Stomach (tissue), 9 donors: ENCODE results near the gene EIF4B. TPM values are rescaled to one million over a fixed set of nuclear protein-coding genes. Genes with fewer than 3 reads are reported as not detected.
A peak's percentile ranks its signal among the peaks of the same experiment; 100 is the strongest.

Experiments
- DNase-seq, 2 donors: peaks; one replicate each; pipeline versions ENCODE4 v3.0.0 to v3.0.0-alpha.2; 2013 to 2019
- H3K27ac ChIP-seq, 5 donors: fragments of 200-600 bp in 4 of 5; sonication (generic) in 4 of 5; one replicate each; pipeline ENCODE4 v1.5.1; 2013 to 2019; ENCODE audit warnings: mild to moderate bottlenecking in 1 of 5, moderate library complexity in 1 of 5
- H3K27me3 ChIP-seq, 3 donors: fragments of 200-600 bp; sonication (generic); one replicate each; pipeline ENCODE4 v1.5.1; 2017 to 2019; ENCODE audit warnings: mixed run types in 1 of 3
- H3K36me3 ChIP-seq, 4 donors: fragments of 200-600 bp; sonication (generic); 1 replicate in 3 of 4; 2 replicates in 1 of 4; pipeline ENCODE4 v1.5.1; 2016 to 2019
- H3K4me1 ChIP-seq, 4 donors: fragments of 200-600 bp; sonication (generic); one replicate each; pipeline ENCODE4 v1.5.1; 2016 to 2019
- H3K4me3 ChIP-seq, 4 donors: fragments of 200-600 bp; sonication (generic) in 3 of 4; one replicate each; pipeline ENCODE4 v1.5.1; 2016 to 2019; ENCODE audit warnings: mild to moderate bottlenecking in 1 of 4
- H3K9me3 ChIP-seq, 4 donors: fragments of 200-600 bp; sonication (generic); one replicate each; pipeline ENCODE4 v1.5.1; 2016 to 2019
- CTCF ChIP-seq, 7 experiments: fragments of 450-650 bp in 4 of 7; fragments of 200-600 bp in 3 of 7; sonication (generic) in 3 of 7; IDR thresholded peaks; one replicate each; pipeline ENCODE4 v1.5.1; 2016 to 2019; ENCODE audit warnings: antibody characterized with exemption in 7 of 7, control low read depth in 2 of 7, mild to moderate bottlenecking in 1 of 7
- EP300 ChIP-seq: sonication (generic); formaldehyde crosslinking; IDR thresholded peaks from one replicate; pipeline ENCODE4 v1.6.1; 2017; ENCODE audit warnings: antibody characterized with exemption
- POLR2A ChIP-seq, 4 donors: fragments of 450-650 bp; IDR thresholded peaks; one replicate each; pipeline ENCODE4 v1.6.1; 2016; ENCODE audit warnings: antibody characterized with exemption in 4 of 4, control low read depth in 2 of 4, mild to moderate bottlenecking in 1 of 4, moderate library complexity in 1 of 4
- POLR2AphosphoS5 ChIP-seq, 3 donors: sonication (generic); formaldehyde crosslinking; IDR thresholded peaks; one replicate each; pipeline ENCODE4 v1.6.1; 2016; ENCODE audit warnings: antibody characterized with exemption in 3 of 3
- WGBS, 5 donors: extraction: QIAGEN DNeasy Blood & Tissue Kit in 3 of 5; methylation state at CpG; one replicate each; pipeline versions ENCODE4 v1.1.5 to v1.1.7; 2013 to 2018; 5-methylcytosine and 5-hydroxymethylcytosine counted together
- intact Hi-C: fragments of 100-400 bp; cut with DNase I; formaldehyde crosslinking; loops from one replicate; pipeline ENCODE4 v1.15.1; 2023; ENCODE audit warnings: low total_unique reads
- polyA plus RNA-seq, 3 donors: library from polyadenylated mRNA; stranded (reverse); fragments of 200-250 nt; gene quantifications; one replicate each; pipeline ENCODE4 v1.2.3, GENCODE V29; 2013
- total RNA-seq, 5 donors: library from RNA; depleted of rRNA; stranded (reverse); fragments of >200 nt; gene quantifications; one replicate each; pipeline versions ENCODE4 v1.1.0 to v1.2.3, GENCODE V29; 2014 to 2016
- donor health status: healthy with polysubstance abuse.
- donor health status: Bipolar disorder and iron deficiency.
- donor health status: healthy.

Gene EIF4B
- total and polyA plus RNA-seq, 8 donors = 101 to 833 (median 326) TPM

GRCh38 chr12:53052419-53053217 lies 46.4 kb downstream of the EIF4B start:
- no peaks in the 10 kb centered on the region for H3K27me3 ChIP-seq
- peaks cover 75 to 88% (median 79%) of the 10 kb centered on the region in 4 donors for H3K4me1 ChIP-seq
- peak; percentile 41 to 70 (median 67) for TF ChIP-seq POLR2AphosphoS5 (IDR thresholded peaks at IDR 0.05)
- no peak for TF ChIP-seq CTCF (IDR thresholded peaks at IDR 0.05)
- intact Hi-C loops = no loop called here
- H3K36me3 ChIP-seq = peaks cover 4 to 26% (median 18%) of the 10 kb centered on the region in 4 donors
- 26 to 47% (median 31%) methylated on average over 9 to 11 of the region's 11 CpGs for WGBS, 5 donors
- no peaks in the 10 kb centered on the region for H3K9me3 ChIP-seq
- DNase-seq = peak; percentile 92 to 95
- H3K27ac ChIP-seq = peak overlapping the region; percentile 91 to 99 (median 98)
- peak overlapping the region; percentile 46 to 62 (median 54) for H3K4me3 ChIP-seq

GRCh38 chr12:53053218-53054111 lies 47.2 kb downstream of the EIF4B start:
- peak; percentile 84 to 92 for DNase-seq
- Histone ChIP-seq H3K27ac (peak overlapping the region; percentile 91 to 99 (median 98)), H3K9me3 (no peaks in the 10 kb centered on the region), H3K4me3 (peak overlapping the region; percentile 46 to 62 (median 54)), H3K4me1 (peaks cover 67 to 82% (median 70%) of the 10 kb centered on the region in 4 donors), H3K36me3 (peaks cover 11 to 35% (median 27%) of the 10 kb centered on the region in 4 donors), H3K27me3 (no peaks in the 10 kb centered on the region)
- intact Hi-C loops = no loop called here
- WGBS, 5 donors = 17 to 30% (median 23%) methylated on average over 13 to 16 of the region's 16 CpGs
- TF ChIP-seq CTCF (IDR thresholded peaks at IDR 0.05) = peak in 5 of 7 experiments; percentile 56 to 93 (median 75)
- no peak for TF ChIP-seq POLR2A (IDR thresholded peaks at IDR 0.05)
- TF ChIP-seq POLR2AphosphoS5 (IDR thresholded peaks at IDR 0.05) = peak; percentile 4 to 73 (median 28)

- H3K27me3 ChIP-seq = no peaks in the 10 kb centered on the region
- no peaks in the 10 kb centered on the region for H3K9me3 ChIP-seq
- intact Hi-C loops = no loop called here
- peak overlapping the region; percentile 46 to 62 (median 54) for H3K4me3 ChIP-seq
- peak overlapping the region; percentile 91 to 99 (median 98) for H3K27ac ChIP-seq
- WGBS, 5 donors = 3 to 7% (median 6%) methylated on average over 35 to 48 of the region's 48 CpGs
- peaks cover 59 to 80% (median 65%) of the 10 kb centered on the region in 4 donors for H3K4me1 ChIP-seq
- peaks cover 11 to 43% (median 35%) of the 10 kb centered on the region in 4 donors for H3K36me3 ChIP-seq
- peak; percentile 98 for DNase-seq
- TF ChIP-seq EP300 (no peak), CTCF (IDR thresholded peaks at IDR 0.05) (peak in 1 of 7 experiments; percentile 16), POLR2A (IDR thresholded peaks at IDR 0.05) (peak in 1 of 4 donors; percentile 77), POLR2AphosphoS5 (IDR thresholded peaks at IDR 0.05) (peak; percentile 32 to 88 (median 88))
Measured at GRCh38 chr12:53054112-53054878, 48.0 kb downstream of the EIF4B start.
